ENCODE data around the gene AHRR. TPM values are rescaled to one million over a fixed set of nuclear protein-coding genes. Genes with fewer than 3 reads are reported as not detected.

AHRR gene
- total RNA-seq, 1 donor from 2014 or later = not detected

GRCh38 chr5:428754-429452, 107.4 kb downstream of the AHRR start:
- TF ChIP-seq, protein P1, sequence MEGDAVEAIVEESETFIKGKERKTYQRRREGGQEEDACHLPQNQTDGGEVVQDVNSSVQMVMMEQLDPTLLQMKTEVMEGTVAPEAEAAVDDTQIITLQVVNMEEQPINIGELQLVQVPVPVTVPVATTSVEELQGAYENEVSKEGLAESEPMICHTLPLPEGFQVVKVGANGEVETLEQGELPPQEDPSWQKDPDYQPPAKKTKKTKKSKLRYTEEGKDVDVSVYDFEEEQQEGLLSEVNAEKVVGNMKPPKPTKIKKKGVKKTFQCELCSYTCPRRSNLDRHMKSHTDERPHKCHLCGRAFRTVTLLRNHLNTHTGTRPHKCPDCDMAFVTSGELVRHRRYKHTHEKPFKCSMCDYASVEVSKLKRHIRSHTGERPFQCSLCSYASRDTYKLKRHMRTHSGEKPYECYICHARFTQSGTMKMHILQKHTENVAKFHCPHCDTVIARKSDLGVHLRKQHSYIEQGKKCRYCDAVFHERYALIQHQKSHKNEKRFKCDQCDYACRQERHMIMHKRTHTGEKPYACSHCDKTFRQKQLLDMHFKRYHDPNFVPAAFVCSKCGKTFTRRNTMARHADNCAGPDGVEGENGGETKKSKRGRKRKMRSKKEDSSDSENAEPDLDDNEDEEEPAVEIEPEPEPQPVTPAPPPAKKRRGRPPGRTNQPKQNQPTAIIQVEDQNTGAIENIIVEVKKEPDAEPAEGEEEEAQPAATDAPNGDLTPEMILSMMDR (IDR thresholded peaks at IDR 0.05) = no peak
- Histone ChIP-seq H3K27ac (no peak overlapping the region), H3K9me3 (no peaks in the 10 kb centered on the region), H3K4me3 (no peak overlapping the region), H3K4me1 (no peaks in the 10 kb centered on the region), H3K27me3 (no peaks in the 10 kb centered on the region), H3K36me3 (no peaks in the 10 kb centered on the region)
- DNase-seq (ENCODE audit: low spot score in 2 of 2) = no peak
- intact Hi-C loops (cut with DNase I) = no loop called here

DNA sequence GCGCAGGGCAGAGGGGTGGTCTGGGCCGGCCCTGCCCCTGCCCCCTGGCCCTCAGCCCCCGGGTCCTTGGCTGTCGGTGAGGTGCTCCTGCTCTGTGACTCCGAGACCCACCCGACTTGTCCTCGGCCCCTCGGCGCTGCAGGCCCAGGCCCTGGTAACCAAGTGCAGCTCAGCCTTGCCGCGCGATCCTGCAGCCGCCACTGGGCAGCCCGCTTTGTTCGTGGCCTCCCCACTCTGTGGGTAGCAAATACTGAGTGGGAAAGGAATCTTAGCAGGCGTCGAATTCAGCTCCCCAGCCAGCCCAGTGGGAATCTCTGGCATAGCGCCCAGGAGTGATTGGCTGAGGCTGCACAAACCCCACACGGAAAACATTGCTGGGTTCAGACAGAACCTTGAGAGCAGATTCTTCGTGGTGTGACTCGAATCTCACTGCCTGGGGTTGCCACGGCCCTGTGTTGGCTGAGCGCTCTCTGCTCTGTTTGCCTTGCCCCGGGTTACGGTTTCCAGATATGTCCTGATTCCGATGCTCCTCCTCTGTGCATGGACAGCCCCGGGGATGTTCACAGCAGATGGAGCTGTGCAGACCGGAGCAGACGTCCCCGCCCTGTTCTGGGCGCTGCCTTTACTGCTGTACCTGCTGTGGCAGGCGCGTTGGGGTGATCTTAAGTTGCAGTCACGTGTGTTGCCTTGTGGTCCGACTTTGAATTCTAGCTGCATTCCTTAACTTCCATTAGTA, 108.1 kb downstream of the AHRR start:
- H3K36me3 ChIP-seq = no peaks in the 10 kb centered on the region
- intact Hi-C loops (cut with DNase I) = no loop called here
- TF ChIP-seq, protein P1 (IDR thresholded peaks at IDR 0.05) = no peak
- no peaks in the 10 kb centered on the region for H3K9me3 ChIP-seq
- H3K4me1 ChIP-seq = no peaks in the 10 kb centered on the region
- H3K27ac ChIP-seq = no peak overlapping the region
- H3K27me3 ChIP-seq = no peaks in the 10 kb centered on the region
- DNase-seq (ENCODE audit: low spot score in 2 of 2) = no peak
- no peak overlapping the region for H3K4me3 ChIP-seq

DNA sequence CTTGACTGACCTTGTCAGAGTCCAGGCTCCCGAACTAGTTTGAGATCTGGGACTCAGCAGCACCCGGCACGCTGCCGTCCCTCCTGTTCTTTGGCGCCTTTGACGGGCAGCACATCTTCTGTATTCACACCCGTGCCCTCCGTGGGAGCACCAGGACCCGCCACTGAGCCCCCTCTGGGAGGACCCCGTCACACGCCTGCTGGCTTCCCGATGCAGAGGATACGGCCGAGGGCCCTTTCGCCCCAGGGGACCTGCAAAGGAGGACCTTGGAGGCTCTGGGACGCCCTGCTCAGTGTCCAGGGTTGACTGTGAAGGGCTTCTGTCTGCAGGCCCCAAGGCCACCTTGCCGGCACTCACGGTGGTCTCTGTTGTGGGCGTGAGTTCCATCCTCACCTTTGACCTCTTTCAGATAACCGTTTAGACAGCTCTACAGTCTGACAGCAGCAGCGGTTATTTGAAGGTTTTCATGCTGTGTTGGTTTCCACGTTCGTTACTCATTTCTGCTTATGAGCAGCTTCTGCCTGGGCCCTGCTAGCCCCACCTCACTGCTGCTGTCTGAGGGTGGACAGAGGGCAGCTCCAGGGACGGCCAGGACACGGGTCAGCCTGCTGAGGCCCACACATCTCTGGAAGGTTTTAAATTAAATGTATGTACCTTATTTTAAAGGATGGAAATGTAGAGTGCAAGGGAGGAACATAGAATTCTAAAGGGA, 108.9 kb downstream of the AHRR start:
- TF ChIP-seq, protein P1 (IDR thresholded peaks at IDR 0.05) = no peak
- no peak for DNase-seq (ENCODE audit: low spot score in 2 of 2)
- intact Hi-C loops (cut with DNase I) = no loop called here

DNA sequence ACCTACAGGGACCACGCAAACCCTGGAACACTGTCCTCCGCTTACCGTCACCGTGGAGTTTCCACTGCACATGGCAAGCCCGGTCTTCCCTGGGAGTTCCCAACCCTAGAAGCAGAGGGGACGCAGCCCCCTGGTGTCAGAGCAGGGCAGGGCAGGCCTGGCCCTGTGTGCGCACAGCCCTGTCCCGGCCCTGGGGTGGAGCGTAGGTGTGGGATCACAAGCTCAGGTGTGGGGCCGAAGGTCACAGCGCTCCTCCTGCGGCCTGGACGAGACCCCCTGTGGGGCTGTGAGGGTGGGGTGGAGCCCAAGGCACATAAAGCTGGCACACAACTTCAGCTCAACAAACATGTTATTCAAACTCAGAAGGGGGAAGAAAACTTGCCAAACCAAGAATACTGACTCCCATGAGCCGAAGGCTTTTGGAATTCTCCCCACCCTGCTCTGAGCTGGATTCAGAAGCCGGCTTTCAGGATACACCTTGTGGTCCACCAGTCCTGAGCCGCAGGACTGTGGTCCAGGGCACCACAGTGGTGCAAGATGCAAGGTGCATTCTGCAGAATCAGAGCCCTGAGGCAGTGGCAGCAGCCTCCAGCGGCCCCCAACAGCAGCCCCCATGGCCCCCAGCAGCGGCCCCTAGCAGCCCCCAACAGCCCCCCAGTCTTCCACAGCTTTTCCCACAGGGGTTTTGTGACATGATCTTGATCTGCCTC, 109.6 kb downstream of the AHRR start:
- Histone ChIP-seq H3K27ac (no peak overlapping the region), H3K4me1 (no peaks in the 10 kb centered on the region), H3K4me3 (no peak overlapping the region), H3K9me3 (no peaks in the 10 kb centered on the region), H3K27me3 (no peaks in the 10 kb centered on the region), H3K36me3 (no peaks in the 10 kb centered on the region)
- intact Hi-C loops (cut with DNase I) = no loop called here
- TF ChIP-seq, protein P1 (IDR thresholded peaks at IDR 0.05) = peak in 2 of 3 experiments; percentile 54 to 55
- DNase-seq (ENCODE audit: low spot score in 2 of 2) = no peak

More for the DNA sequence above, 108.9 kb downstream of the AHRR start:
- Histone ChIP-seq H3K4me3 (no peak overlapping the region), H3K27me3 (no peaks in the 10 kb centered on the region), H3K36me3 (no peaks in the 10 kb centered on the region), H3K4me1 (no peaks in the 10 kb centered on the region), H3K27ac (no peak overlapping the region), H3K9me3 (no peaks in the 10 kb centered on the region)

- Histone ChIP-seq H3K4me1 (no peaks in the 10 kb centered on the region), H3K4me3 (no peak overlapping the region), H3K9me3 (no peaks in the 10 kb centered on the region), H3K36me3 (no peaks in the 10 kb centered on the region), H3K27me3 (no peaks in the 10 kb centered on the region), H3K27ac (no peak overlapping the region)
- intact Hi-C loops (cut with DNase I) = no loop called here
- no peak for DNase-seq (ENCODE audit: low spot score in 2 of 2)
- TF ChIP-seq, protein P1 (IDR thresholded peaks at IDR 0.05) = no peak
Observed at GRCh38 chr5:431711-432050, 110.2 kb downstream of the AHRR start.

Measured in ascending aorta (tissue), 2 donors.